Measurements from ENCODE around the gene NUP58.

Gene NUP58

DNA sequence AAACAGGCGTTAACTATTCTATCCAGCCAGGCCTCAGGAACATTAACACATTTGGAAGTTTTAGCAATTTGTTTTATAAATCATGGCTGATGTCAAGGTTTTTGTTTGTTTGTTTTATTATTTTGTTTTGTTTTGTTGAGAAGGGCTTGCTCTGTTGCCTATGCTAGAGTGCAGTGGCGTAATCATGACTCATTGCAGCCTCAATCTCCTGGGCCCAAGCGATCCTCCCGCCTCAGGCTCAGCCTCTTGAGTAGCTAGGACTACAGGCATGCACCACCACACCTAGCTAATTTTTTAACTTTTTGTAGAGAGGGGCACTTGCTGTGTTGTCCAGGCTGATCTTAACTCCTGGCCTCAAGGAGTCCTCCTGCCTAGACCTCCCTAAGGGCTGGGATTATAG, 28.3 kb downstream of the NUP58 start:
- TF ChIP-seq, protein P1, sequence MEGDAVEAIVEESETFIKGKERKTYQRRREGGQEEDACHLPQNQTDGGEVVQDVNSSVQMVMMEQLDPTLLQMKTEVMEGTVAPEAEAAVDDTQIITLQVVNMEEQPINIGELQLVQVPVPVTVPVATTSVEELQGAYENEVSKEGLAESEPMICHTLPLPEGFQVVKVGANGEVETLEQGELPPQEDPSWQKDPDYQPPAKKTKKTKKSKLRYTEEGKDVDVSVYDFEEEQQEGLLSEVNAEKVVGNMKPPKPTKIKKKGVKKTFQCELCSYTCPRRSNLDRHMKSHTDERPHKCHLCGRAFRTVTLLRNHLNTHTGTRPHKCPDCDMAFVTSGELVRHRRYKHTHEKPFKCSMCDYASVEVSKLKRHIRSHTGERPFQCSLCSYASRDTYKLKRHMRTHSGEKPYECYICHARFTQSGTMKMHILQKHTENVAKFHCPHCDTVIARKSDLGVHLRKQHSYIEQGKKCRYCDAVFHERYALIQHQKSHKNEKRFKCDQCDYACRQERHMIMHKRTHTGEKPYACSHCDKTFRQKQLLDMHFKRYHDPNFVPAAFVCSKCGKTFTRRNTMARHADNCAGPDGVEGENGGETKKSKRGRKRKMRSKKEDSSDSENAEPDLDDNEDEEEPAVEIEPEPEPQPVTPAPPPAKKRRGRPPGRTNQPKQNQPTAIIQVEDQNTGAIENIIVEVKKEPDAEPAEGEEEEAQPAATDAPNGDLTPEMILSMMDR (conservative IDR thresholded peaks at IDR 0.05; ENCODE audit: low read length), result no peak
- H3K4me3 ChIP-seq (ENCODE audit: low read length), result no peak overlapping the region
- peak; percentile 42 for DNase-seq (ENCODE audit: low read depth)

GRCh38 chr13:25330541-25330940, 29.1 kb downstream of the NUP58 start:
- TF ChIP-seq, protein P1 (conservative IDR thresholded peaks at IDR 0.05; ENCODE audit: low read length), result no peak
- DNase-seq (ENCODE audit: low read depth), result peak; percentile 40
- H3K4me3 ChIP-seq (ENCODE audit: low read length), result no peak overlapping the region

DNA sequence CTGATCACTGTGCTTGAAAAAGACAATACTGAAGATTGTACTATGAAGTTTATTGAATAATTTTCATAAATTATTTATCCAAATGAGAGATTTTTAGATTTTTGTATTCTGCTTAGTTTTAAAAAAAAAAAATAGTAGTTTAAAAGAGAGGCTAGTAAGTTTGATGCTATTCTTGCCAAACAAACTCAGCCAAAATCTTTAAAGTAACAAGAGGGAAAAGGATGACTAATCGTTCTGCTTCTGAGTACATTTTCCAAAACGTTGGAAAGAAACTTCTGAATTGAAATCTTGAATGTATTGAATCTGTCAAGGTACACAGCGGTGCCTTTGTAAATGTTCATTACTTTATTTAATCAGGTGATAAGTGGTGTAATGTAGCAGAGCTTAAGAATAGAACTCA, 34.4 kb downstream of the NUP58 start:
- TF ChIP-seq, protein P1 (conservative IDR thresholded peaks at IDR 0.05; ENCODE audit: low read length), result no peak
- no peak overlapping the region for H3K4me3 ChIP-seq (ENCODE audit: low read length)
- peak; percentile 11 for DNase-seq (ENCODE audit: low read depth)

GRCh38 chr13:25345576-25345975, 44.2 kb downstream of the NUP58 start:
- DNase-seq (ENCODE audit: low read depth), result no peak
- TF ChIP-seq, protein P1 (conservative IDR thresholded peaks at IDR 0.05; ENCODE audit: low read length), result no peak
- no peak overlapping the region for H3K4me3 ChIP-seq (ENCODE audit: low read length)

DNA sequence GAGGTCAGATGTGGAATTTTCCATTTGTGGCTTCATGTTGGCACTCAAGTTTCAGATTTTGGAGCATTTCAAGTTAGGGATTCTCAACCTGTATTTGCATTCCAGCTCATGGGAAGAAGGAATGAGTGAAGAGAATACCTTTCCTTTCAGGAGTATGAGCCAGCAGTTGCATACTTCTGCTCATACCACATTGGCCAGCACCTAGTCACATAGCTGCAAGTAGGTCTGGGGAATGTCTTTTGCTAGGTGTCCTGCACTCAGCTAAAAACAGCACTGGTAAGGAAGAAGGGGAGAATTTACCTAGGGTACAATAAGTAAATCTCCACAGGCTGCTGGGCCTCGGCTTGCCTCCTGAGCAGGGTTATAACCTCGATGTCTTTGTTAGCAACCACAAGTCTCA, 45.7 kb downstream of the NUP58 start:
- no peak for DNase-seq (ENCODE audit: low read depth)
- TF ChIP-seq, protein P1 (conservative IDR thresholded peaks at IDR 0.05; ENCODE audit: low read length), result no peak
- H3K4me3 ChIP-seq (ENCODE audit: low read length), result no peak overlapping the region

- no peak for DNase-seq (ENCODE audit: low read depth)
- TF ChIP-seq, protein P1 (conservative IDR thresholded peaks at IDR 0.05; ENCODE audit: low read length), result no peak
- H3K4me3 ChIP-seq (ENCODE audit: low read length), result no peak overlapping the region
Observed at GRCh38 chr13:25351404-25351803, 50.0 kb downstream of the NUP58 start.

DNA sequence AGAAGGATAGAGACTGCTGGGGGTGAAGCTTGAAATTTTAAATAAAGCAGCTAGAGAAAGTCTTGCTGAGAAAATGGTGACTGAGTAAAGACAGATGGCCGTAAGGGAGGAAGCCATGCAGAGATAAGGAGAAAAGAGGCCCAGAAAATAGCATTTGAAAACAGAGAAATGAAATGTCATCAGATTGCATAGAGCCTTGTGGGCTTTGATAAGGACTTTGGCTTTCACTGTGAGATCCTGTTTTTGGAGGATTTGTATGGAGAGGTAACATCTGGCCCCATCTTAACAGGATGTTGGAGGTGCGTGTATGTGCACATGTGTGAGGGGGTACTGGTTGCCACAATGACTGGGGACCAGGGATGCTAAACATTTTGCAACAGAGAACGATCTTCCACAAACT, 50.8 kb downstream of the NUP58 start:
- TF ChIP-seq, protein P1 (conservative IDR thresholded peaks at IDR 0.05; ENCODE audit: low read length), result no peak
- DNase-seq (ENCODE audit: low read depth), result no peak

More for the DNA sequence above, 50.8 kb downstream of the NUP58 start:
- no peak overlapping the region for H3K4me3 ChIP-seq (ENCODE audit: low read length)
